H1 (cell line): ENCODE results near the gene NDUFB10. TPM values are rescaled to one million over a fixed set of nuclear protein-coding genes. Genes with fewer than 3 reads are reported as not detected.

Source experiments
- CTCF ChIA-PET: fragments of 300-600 bp; sonication (Branson Sonifier 250); formaldehyde crosslinking; loops from one replicate; lab custom pipeline; 2021; ENCODE audit not compliant: partially characterized antibody; lab: Charles Lee
- POLR2A ChIA-PET: fragments of 300-600 bp; sonication (Branson Sonifier 250); formaldehyde crosslinking; loops from one replicate; lab custom pipeline; 2021; ENCODE audit warnings: inconsistent platforms; ENCODE audit not compliant: partially characterized antibody; lab: Charles Lee
- DNase-seq, 2 experiments: peaks; one replicate each; pipeline versions ENCODE4 v3.0.0 to v3.0.0-alpha.2; 2010 to 2022; ENCODE audit warnings: low spot score in 2 of 2, low read depth in 1 of 2, mixed read lengths in 1 of 2
- FAIRE-seq: peaks from 2 replicates; lab custom pipeline; 2011; peaks lifted over from hg19 to GRCh38; lab: Jason Lieb, UNC
- H2AFZ ChIP-seq: 2 replicates; pipeline ENCODE4 v1.8.1; 2012; ENCODE audit warnings: low read length, inconsistent platforms
- H2AK5ac ChIP-seq: 2 replicates; pipeline ENCODE4 v1.6.1; 2013; ENCODE audit warnings: low read depth, low read length
- H2BK120ac ChIP-seq: replicated peaks from 2 replicates; pipeline ENCODE3; 2013; ENCODE audit warnings: low read depth, low read length, inconsistent platforms
- H2BK12ac ChIP-seq: 2 replicates; pipeline ENCODE4 v1.6.1; 2013; ENCODE audit warnings: low read depth, low read length
- H2BK15ac ChIP-seq: 2 replicates; pipeline ENCODE4 v1.6.1; 2013; ENCODE audit warnings: low read length
- H2BK20ac ChIP-seq: 2 replicates; pipeline ENCODE4 v1.6.1; 2013; ENCODE audit warnings: low read length
- H2BK5ac ChIP-seq: 2 replicates; pipeline ENCODE4 v1.6.1; 2013; ENCODE audit warnings: low read depth, low read length
- H3K14ac ChIP-seq: 2 replicates; pipeline ENCODE4 v1.6.1; 2013; ENCODE audit warnings: inconsistent platforms; ENCODE audit not compliant: insufficient read length
- H3K18ac ChIP-seq: 2 replicates; pipeline ENCODE4 v1.6.1; 2013; ENCODE audit warnings: low read length; ENCODE audit errors: extremely low read depth
- H3K23ac ChIP-seq: 2 replicates; pipeline ENCODE4 v1.6.1; 2013; ENCODE audit warnings: inconsistent platforms; ENCODE audit not compliant: insufficient read length
- H3K23me2 ChIP-seq: 2 replicates; pipeline ENCODE4 v1.6.1; 2013; ENCODE audit warnings: low read depth, low read length
- H3K27ac ChIP-seq: 2 replicates; pipeline ENCODE4 v1.6.1; 2011; ENCODE audit warnings: low read depth, low read length, inconsistent platforms
- H3K27me3 ChIP-seq, 4 experiments: replicated peaks in 1 of 4; 1 replicate in 1 of 4; 2 replicates in 3 of 4; pipeline versions ENCODE4 v1.6.1 to v1.8.1; 2011 to 2013; ENCODE audit warnings: low read length in 3 of 4, mild to moderate bottlenecking in 3 of 4, inconsistent platforms in 2 of 4, mixed read lengths in 2 of 4, moderate library complexity in 1 of 4; ENCODE audit not compliant: control insufficient read depth in 3 of 4, insufficient read depth in 3 of 4; ENCODE audit errors: extremely low read depth in 1 of 4
- H3K36me3 ChIP-seq, 4 experiments: 2 replicates each; pipeline versions ENCODE4 v1.6.1 to v1.8.1; 2011 to 2013; ENCODE audit warnings: mild to moderate bottlenecking in 4 of 4, low read length in 3 of 4, moderate library complexity in 2 of 4, control low read depth in 1 of 4, inconsistent platforms in 1 of 4; ENCODE audit not compliant: insufficient read depth in 4 of 4, control insufficient read depth in 2 of 4
- H3K4ac ChIP-seq: replicated peaks from 2 replicates; pipeline ENCODE3; 2013; ENCODE audit warnings: low read length, low read depth, mixed read lengths, inconsistent platforms; ENCODE audit not compliant: insufficient read length
- H3K4me1 ChIP-seq, 4 experiments: replicated peaks in 1 of 4; 1 replicate in 1 of 4; 2 replicates in 3 of 4; pipeline versions ENCODE4 v1.6.1 to v1.8.1; 2011 to 2013; ENCODE audit warnings: low read length in 3 of 4, inconsistent platforms in 2 of 4, mixed read lengths in 1 of 4; ENCODE audit not compliant: insufficient read depth in 4 of 4, control insufficient read depth in 3 of 4
- H3K4me2 ChIP-seq, 2 experiments: 2 replicates each; pipeline versions ENCODE4 v1.6.1 to v1.8.1; 2011 to 2013; ENCODE audit warnings: low read depth in 2 of 2, low read length in 2 of 2, control low read depth in 1 of 2, inconsistent platforms in 1 of 2, mild to moderate bottlenecking in 1 of 2; ENCODE audit not compliant: insufficient read depth in 1 of 2
- H3K4me3 ChIP-seq, 4 experiments: fragments of 200-600, 300-600 bp in 1 of 4; sonication (generic), shearing (Covaris generic), sonication (Bioruptor Twin) in 1 of 4; 2 replicates each; pipeline versions ENCODE4 v1.5.1 to v1.8.1; 2011 to 2016; ENCODE audit warnings: low read length in 4 of 4, low read depth in 3 of 4, control low read depth in 2 of 4, inconsistent platforms in 2 of 4, mild to moderate bottlenecking in 2 of 4, mixed read lengths in 1 of 4, moderate library complexity in 1 of 4; ENCODE audit not compliant: insufficient read depth in 2 of 4; ENCODE audit errors: extremely low read depth in 1 of 4
- H3K56ac ChIP-seq: replicated peaks from 2 replicates; pipeline ENCODE3; 2013; ENCODE audit warnings: low read depth, mild to moderate bottlenecking, mixed read lengths, low read length, inconsistent platforms; ENCODE audit not compliant: insufficient read length
- H3K79me1 ChIP-seq: 2 replicates; pipeline ENCODE4 v1.6.1; 2013; ENCODE audit warnings: low read depth, low read length, control low read depth
- H3K79me2 ChIP-seq, 2 experiments: 2 replicates each; pipeline versions ENCODE4 v1.6.1 to v1.8.1; 2012 to 2013; ENCODE audit warnings: low read length in 2 of 2, mild to moderate bottlenecking in 2 of 2, inconsistent platforms in 1 of 2; ENCODE audit not compliant: insufficient read depth in 2 of 2, control insufficient read depth in 1 of 2
- H3K9ac ChIP-seq, 4 experiments: replicated peaks in 1 of 4; 1 replicate in 1 of 4; 2 replicates in 3 of 4; pipeline versions ENCODE4 v1.6.1 to v1.8.1; 2011 to 2013; ENCODE audit warnings: low read depth in 3 of 4, low read length in 3 of 4, control low read depth in 2 of 4, mild to moderate bottlenecking in 2 of 4, moderate library complexity in 2 of 4, inconsistent platforms in 1 of 4; ENCODE audit errors: extremely low read depth in 1 of 4
- H3K9me3 ChIP-seq, 2 experiments: 2 replicates each; pipeline versions ENCODE4 v1.6.1 to v1.8.1; 2012 to 2013; ENCODE audit warnings: mild to moderate bottlenecking in 2 of 2, moderate library complexity in 2 of 2, control low read depth in 1 of 2, inconsistent platforms in 1 of 2, low read depth in 1 of 2, low read length in 1 of 2, mixed read lengths in 1 of 2; ENCODE audit not compliant: insufficient read depth in 2 of 2
- H4K20me1 ChIP-seq, 2 experiments: replicated peaks in 1 of 2; 2 replicates each; pipeline versions ENCODE3 to v1.8.1; 2011 to 2013; ENCODE audit warnings: inconsistent platforms in 2 of 2, low read length in 2 of 2, mild to moderate bottlenecking in 1 of 2; ENCODE audit not compliant: insufficient read depth in 2 of 2, control insufficient read depth in 1 of 2
- H4K5ac ChIP-seq: 2 replicates; pipeline ENCODE4 v1.6.1; 2013; ENCODE audit warnings: low read length, low read depth, mixed read lengths, inconsistent platforms; ENCODE audit not compliant: insufficient read length
- H4K8ac ChIP-seq: 2 replicates; pipeline ENCODE4 v1.8.0; 2013; ENCODE audit warnings: mild to moderate bottlenecking, moderate library complexity, low read length, inconsistent platforms; ENCODE audit not compliant: insufficient read depth; ENCODE audit errors: extremely low read depth
- H4K91ac ChIP-seq: replicated peaks from 2 replicates; pipeline ENCODE3; 2013; ENCODE audit warnings: low read length, mixed read lengths, inconsistent platforms; ENCODE audit not compliant: insufficient read length
- CBX8 ChIP-seq: fragments of 300-800, 300-1000 bp; sonication (generic); IDR thresholded peaks from 2 replicates; pipeline ENCODE4 v1.7.1; 2016; ENCODE audit warnings: low read depth, low read length, borderline replicate concordance
- CHD1 ChIP-seq: IDR thresholded peaks from 2 replicates; pipeline ENCODE4 v1.6.1; 2012; ENCODE audit warnings: low read depth, low read length, improper control_type of control experiment
- NANOG ChIP-seq: IDR thresholded peaks from 2 replicates; pipeline ENCODE4 v1.6.1; 2011; ENCODE audit warnings: low read length, low read depth, mild to moderate bottlenecking, inconsistent platforms; ENCODE audit not compliant: insufficient read depth, poor library complexity, severe bottlenecking
- WGBS, 2 experiments: shearing (Covaris generic) in 1 of 2; methylation state at CpG; one replicate each; pipeline versions ENCODE4 v1.1.6 to v1.1.7; 2013 to 2015; ENCODE audit warnings: low lambda C conversion rate in 2 of 2, mixed read lengths in 2 of 2, inconsistent platforms in 1 of 2, low coverage in 1 of 2, missing lambda C conversion rate in 1 of 2; ENCODE audit not compliant: insufficient replicate concordance in 2 of 2, insufficient coverage in 1 of 2, insufficient read length in 1 of 2; ENCODE audit errors: extremely low coverage in 1 of 2, missing lambda C conversion rate in 1 of 2; 5-methylcytosine and 5-hydroxymethylcytosine counted together
- polyA plus RNA-seq, 7 experiments: library from polyadenylated mRNA; depleted of rRNA in 3 of 7; stranded (reverse) in 5 of 7; unstranded in 2 of 7; fragments of >200 nt in 5 of 7; fragments of 200-250 nt in 2 of 7; gene quantifications; 1 replicate in 5 of 7; 2 replicates in 1 of 7; 4 replicates in 1 of 7; pipeline versions ENCODE4 v1.2.1 to v1.2.3, GENCODE V29; 2011 to 2013; ENCODE audit warnings: missing spikeins in 2 of 7, mixed read lengths in 2 of 7
- total RNA-seq: library from RNA; stranded (reverse); fragmentation: NEBNext Ultra II Directional; extraction: Animal tissue kit (Norgen Biotek cat#: 25700); gene quantifications from 2 replicates; pipeline ENCODE4 v1.2.1, GENCODE V29; 2021
- TF ChIP-seq, protein P1 (sequence below): IDR thresholded peaks from 2 replicates; pipeline ENCODE4 v1.6.1; 2011; ENCODE audit warnings: low read length, improper control_type of control experiment

NDUFB10 gene
- total and polyA plus RNA-seq, 2 of the 8 experiments (the other 6 are each of a cell fraction or from before 2014, with no cell fraction given): 183 to 194 TPM

DNA sequence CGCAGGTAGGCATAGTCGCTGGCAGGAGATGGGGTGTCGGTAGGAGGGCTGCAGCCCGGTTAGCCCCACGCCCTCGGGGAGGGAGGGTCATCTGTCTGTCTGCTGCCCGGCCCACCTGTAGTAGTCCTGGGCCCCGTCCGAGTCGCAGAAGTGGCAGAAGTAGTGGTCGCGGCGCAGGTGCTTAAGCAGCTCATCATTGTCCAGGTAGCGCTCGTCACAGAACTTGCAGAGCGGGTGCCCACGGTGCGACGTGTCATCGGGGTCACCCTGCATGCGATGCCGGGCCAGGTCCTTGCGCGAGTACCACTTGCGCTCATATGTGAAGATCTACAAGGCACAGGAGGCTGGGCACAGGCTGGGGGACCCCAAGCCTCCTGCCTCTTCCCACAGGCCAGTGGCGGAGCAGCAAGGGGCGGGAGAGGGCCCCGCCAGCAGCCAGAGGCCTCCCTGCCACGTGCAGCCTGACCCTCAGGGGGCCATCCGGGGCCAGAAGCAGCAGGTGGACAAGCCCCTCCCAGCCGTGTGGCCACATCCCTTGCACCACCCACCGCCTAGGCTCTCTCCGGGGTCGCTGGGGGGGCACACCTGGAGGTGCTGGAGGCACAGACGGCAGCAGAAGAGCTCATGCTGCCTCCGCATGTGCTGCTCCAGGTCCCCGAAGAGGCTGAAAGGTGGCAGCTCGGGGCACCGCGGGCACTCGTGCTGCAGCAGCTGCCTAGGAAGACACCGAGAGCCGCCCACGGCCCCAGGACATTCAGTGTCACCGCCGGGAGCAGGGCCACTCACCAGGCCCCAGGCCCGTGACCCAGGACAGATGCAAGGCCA, 43.3 kb downstream of the NDUFB10 start:
- Histone ChIP-seq H2AFZ (no peak overlapping the region), H3K56ac (no peak overlapping the region), H4K8ac (peak overlapping the region; percentile 57; the same call in 1 of the 2 replicates), H4K91ac (no peak overlapping the region), H3K18ac (no peak overlapping the region), H3K23me2 (no peaks in the 10 kb centered on the region), H4K20me1 (peaks cover 29 to 58% of the 10 kb centered on the region in 2 experiments), H3K23ac (no peak overlapping the region), H3K4ac (no peak overlapping the region), H3K27ac (no peak overlapping the region; the same call in 1 of the 2 replicates), H3K9me3 (no peaks in the 10 kb centered on the region), H2BK12ac (no peak overlapping the region), H3K79me2 (peaks cover 7 to 34% of the 10 kb centered on the region in 2 experiments; a peak in 3 of 4 replicates), H2BK120ac (no peak overlapping the region), H2BK20ac (no peak overlapping the region), H3K79me1 (peaks cover 6% of the 10 kb centered on the region; the same call in 1 of the 2 replicates), H2BK15ac (no peak overlapping the region), H3K4me2 (no peak overlapping the region), H2BK5ac (peak overlapping the region; percentile 44), H3K4me1 (peaks cover 0 to 23% (median 10%) of the 10 kb centered on the region in 4 experiments; a peak in 5 of 7 replicates), H3K4me3 (no peak overlapping the region), H3K9ac (no peak overlapping the region), H3K36me3 (peaks cover 24 to 52% (median 41%) of the 10 kb centered on the region in 4 experiments), H3K27me3 (no peaks in the 10 kb centered on the region), H2AK5ac (no peak overlapping the region), H3K14ac (no peak overlapping the region), H4K5ac (no peak overlapping the region)
- 97% methylated on average over 40 of the region's 47 CpGs; no CpG with 5 or more reads in 1 of the 2 experiments for WGBS, 2 experiments
- no peak for TF ChIP-seq CBX8
- TF ChIP-seq, protein P1, sequence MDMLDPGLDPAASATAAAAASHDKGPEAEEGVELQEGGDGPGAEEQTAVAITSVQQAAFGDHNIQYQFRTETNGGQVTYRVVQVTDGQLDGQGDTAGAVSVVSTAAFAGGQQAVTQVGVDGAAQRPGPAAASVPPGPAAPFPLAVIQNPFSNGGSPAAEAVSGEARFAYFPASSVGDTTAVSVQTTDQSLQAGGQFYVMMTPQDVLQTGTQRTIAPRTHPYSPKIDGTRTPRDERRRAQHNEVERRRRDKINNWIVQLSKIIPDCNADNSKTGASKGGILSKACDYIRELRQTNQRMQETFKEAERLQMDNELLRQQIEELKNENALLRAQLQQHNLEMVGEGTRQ: no peak
- no peak for TF ChIP-seq NANOG
- TF ChIP-seq CHD1: no peak
- DNase-seq (no peak), FAIRE-seq (no peak)
- ChIA-PET CTCF (interaction anchor here (0.8 to 4.3 kb wide), 19 partner anchors 9 to 145 kb away, joined by 4 to 55 read pairs (median 6); partner anchors contain the start of genes NPW, NTHL1, SYNGR3 and TBL3), POLR2A (interaction anchor here (1.0 to 4.7 kb wide), 6 partner anchors 9 to 152 kb away, joined by 3 to 37 read pairs (median 11); partner anchors contain the start of genes RNF151, RPS2, SYNGR3 and TRAF7)
